Measurements from ENCODE around the gene EPHB2. TPM values are rescaled to one million over a fixed set of nuclear protein-coding genes. Genes with fewer than 3 reads are reported as not detected.

The EPHB2 gene
- total RNA-seq, 4 donors from 2014 or later = 7.2 to 12.6 (median 9.1) TPM

DNA sequence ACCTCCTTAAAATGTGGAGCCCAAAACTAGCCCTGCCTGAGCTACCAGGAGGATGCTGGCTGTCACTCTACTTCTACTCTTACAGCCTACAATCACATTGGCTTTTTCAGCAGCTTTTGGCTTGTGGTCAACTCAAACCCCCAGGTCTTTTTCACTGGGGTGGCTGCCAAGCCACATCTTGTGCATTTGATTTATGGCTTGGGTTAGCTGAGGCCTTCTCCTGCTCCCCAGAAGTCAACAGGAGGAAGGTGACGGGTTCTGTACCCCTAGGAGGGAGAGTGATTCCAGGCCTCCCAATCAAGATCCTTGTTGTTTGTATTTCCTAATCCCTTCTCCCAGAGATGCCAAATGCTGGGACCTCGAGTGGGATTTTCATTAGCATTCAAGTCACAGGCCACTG, 137.8 kb downstream of the EPHB2 start:
- WGBS, 2 donors = 44 to 63% methylated on average over 2 of the region's 2 CpGs
- no peak for DNase-seq (ENCODE audit: low spot score in 2 of 2)
- TF ChIP-seq POLR2A (IDR thresholded peaks at IDR 0.05) (no peak), EP300 (IDR thresholded peaks at IDR 0.05) (no peak)
- TF ChIP-seq, protein P1, sequence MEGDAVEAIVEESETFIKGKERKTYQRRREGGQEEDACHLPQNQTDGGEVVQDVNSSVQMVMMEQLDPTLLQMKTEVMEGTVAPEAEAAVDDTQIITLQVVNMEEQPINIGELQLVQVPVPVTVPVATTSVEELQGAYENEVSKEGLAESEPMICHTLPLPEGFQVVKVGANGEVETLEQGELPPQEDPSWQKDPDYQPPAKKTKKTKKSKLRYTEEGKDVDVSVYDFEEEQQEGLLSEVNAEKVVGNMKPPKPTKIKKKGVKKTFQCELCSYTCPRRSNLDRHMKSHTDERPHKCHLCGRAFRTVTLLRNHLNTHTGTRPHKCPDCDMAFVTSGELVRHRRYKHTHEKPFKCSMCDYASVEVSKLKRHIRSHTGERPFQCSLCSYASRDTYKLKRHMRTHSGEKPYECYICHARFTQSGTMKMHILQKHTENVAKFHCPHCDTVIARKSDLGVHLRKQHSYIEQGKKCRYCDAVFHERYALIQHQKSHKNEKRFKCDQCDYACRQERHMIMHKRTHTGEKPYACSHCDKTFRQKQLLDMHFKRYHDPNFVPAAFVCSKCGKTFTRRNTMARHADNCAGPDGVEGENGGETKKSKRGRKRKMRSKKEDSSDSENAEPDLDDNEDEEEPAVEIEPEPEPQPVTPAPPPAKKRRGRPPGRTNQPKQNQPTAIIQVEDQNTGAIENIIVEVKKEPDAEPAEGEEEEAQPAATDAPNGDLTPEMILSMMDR (IDR thresholded peaks at IDR 0.05) = no peak

DNA sequence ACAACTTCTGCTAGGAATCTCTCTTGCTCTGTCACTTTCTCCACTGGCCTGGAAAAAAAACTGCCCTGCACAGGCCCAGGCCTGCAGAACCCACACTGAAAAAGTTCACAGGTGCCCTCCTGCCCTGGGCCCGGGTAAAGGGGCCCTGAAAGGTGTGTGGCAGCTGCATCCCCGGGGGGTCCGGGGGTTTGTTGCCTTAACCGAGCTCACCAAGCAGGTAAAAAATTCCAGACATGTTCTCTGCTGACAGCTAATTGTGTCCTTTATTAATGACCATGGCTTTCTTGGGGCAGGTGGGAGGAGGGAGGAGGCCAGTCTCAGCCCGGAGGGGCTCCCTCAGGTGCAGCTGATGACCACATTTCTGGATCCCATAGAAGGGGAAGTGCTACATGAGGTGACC, 139.1 kb downstream of the EPHB2 start:
- TF ChIP-seq, protein P1 (IDR thresholded peaks at IDR 0.05) = no peak
- TF ChIP-seq POLR2A (IDR thresholded peaks at IDR 0.05) = no peak
- no peak for TF ChIP-seq EP300 (IDR thresholded peaks at IDR 0.05)
- no peak for DNase-seq (ENCODE audit: low spot score in 2 of 2)
- H3K27ac ChIP-seq = no peak overlapping the region
- H3K4me3 ChIP-seq = no peak overlapping the region
- peaks cover 0 to 8% (median 0%) of the 10 kb centered on the region in 4 donors for H3K4me1 ChIP-seq
- 64 to 79% methylated on average over 5 of the region's 5 CpGs for WGBS, 2 donors
- H3K9me3 ChIP-seq = no peaks in the 10 kb centered on the region
- H3K36me3 ChIP-seq = no peaks in the 10 kb centered on the region
- no peaks in the 10 kb centered on the region for H3K27me3 ChIP-seq

More for the DNA sequence above, 137.8 kb downstream of the EPHB2 start:
- no peaks in the 10 kb centered on the region for H3K27me3 ChIP-seq
- no peak overlapping the region for H3K4me3 ChIP-seq
- no peaks in the 10 kb centered on the region for H3K36me3 ChIP-seq
- no peaks in the 10 kb centered on the region for H3K9me3 ChIP-seq
- H3K27ac ChIP-seq = no peak overlapping the region
- H3K4me1 ChIP-seq = peaks cover 0 to 8% (median 0%) of the 10 kb centered on the region in 4 donors

DNA sequence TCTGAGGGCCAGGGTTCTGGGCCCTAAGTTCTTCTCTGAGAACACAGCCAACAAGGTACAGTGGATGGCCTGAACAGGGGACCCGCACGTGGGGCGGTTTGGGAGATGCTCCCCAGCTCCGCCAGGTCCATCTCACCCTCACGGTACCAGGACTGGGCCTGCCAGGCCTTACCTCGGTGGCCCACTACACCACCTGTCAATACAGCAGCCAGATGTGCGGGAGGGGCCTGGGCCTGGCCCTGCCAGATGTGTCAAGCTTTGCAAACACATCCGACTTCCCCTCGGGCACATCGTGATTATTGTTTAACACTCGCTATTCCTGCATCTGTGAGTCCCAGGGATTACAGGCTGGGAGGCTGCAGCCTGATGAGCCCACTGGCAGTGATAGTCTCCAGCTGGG, 139.6 kb downstream of the EPHB2 start:
- H3K4me3 ChIP-seq = no peak overlapping the region
- WGBS, 2 donors = 63 to 76% methylated on average over 10 to 11 of the region's 11 CpGs
- TF ChIP-seq, protein P1 (IDR thresholded peaks at IDR 0.05) = no peak
- TF ChIP-seq EP300 (IDR thresholded peaks at IDR 0.05) (no peak), POLR2A (IDR thresholded peaks at IDR 0.05) (no peak)
- DNase-seq (ENCODE audit: low spot score in 2 of 2) = no peak
- H3K36me3 ChIP-seq = no peaks in the 10 kb centered on the region
- no peak overlapping the region for H3K27ac ChIP-seq
- no peaks in the 10 kb centered on the region for H3K27me3 ChIP-seq
- H3K4me1 ChIP-seq = peaks cover 0 to 12% (median 0%) of the 10 kb centered on the region in 4 donors
- H3K9me3 ChIP-seq = no peaks in the 10 kb centered on the region

DNA sequence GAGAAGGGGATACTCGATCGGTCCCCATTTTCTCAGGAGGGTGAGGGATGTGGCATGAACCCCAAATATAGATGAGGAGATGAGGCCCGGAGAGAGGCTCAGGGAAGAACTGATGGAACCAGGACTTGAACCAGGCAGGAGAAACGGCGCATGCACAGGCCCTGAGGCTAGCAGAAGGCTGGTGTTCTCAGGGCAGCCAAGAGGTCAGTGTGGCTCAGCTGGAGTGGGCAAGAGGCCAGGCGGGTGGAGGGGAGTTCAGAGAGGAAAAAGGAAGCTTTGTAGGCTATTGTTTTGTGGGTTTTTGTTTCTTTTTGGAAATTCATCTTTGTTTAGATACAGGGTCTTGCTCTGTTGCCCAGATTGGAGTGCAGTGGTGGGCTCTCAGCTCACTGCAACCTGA, 140.0 kb downstream of the EPHB2 start:
- H3K27me3 ChIP-seq = no peaks in the 10 kb centered on the region
- H3K27ac ChIP-seq = no peak overlapping the region
- 35 to 52% methylated on average over 6 of the region's 6 CpGs for WGBS, 2 donors
- no peak overlapping the region for H3K4me3 ChIP-seq
- H3K4me1 ChIP-seq = peaks cover 0 to 13% (median 0%) of the 10 kb centered on the region in 4 donors
- H3K9me3 ChIP-seq = no peaks in the 10 kb centered on the region
- DNase-seq (ENCODE audit: low spot score in 2 of 2) = peak in 1 of 2 donors; percentile 56
- no peaks in the 10 kb centered on the region for H3K36me3 ChIP-seq
- TF ChIP-seq EP300 (IDR thresholded peaks at IDR 0.05) = no peak
- no peak for TF ChIP-seq POLR2A (IDR thresholded peaks at IDR 0.05)
- TF ChIP-seq, protein P1 (IDR thresholded peaks at IDR 0.05) = no peak

DNA sequence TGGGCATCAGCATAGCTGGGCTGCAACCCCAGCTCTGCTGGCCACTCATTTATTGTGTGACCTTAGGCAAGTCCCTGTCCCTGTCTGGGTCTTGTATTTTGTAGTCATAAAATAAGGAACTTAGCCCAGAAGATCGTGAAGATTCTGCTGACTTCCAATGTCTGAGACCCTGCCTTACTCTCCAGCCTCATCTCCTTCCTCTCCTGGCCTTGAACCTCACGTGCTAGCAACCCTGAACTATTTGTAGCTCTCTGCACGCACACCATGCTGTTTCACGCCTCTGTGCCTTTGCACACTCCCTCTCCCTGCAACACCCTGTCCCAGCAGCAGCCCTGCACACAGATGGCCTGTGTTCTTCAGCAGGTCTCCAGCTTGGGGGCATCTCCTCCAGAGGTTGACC, 140.9 kb downstream of the EPHB2 start:
- Histone ChIP-seq H3K27ac (no peak overlapping the region), H3K9me3 (no peaks in the 10 kb centered on the region), H3K36me3 (no peaks in the 10 kb centered on the region), H3K4me1 (peaks cover 0 to 13% (median 0%) of the 10 kb centered on the region in 4 donors), H3K4me3 (no peak overlapping the region), H3K27me3 (no peaks in the 10 kb centered on the region)
- DNase-seq (ENCODE audit: low spot score in 2 of 2) = no peak
- 71 to 75% methylated on average over 4 of the region's 4 CpGs for WGBS, 2 donors
- TF ChIP-seq POLR2A (IDR thresholded peaks at IDR 0.05) (no peak), EP300 (IDR thresholded peaks at IDR 0.05) (no peak)
- TF ChIP-seq, protein P1 (IDR thresholded peaks at IDR 0.05) = no peak
